Muscle of back (tissue), 11 donors: ENCODE measurements around the gene LPO. TPM values are rescaled to one million over a fixed set of nuclear protein-coding genes. Genes with fewer than 3 reads are reported as not detected.

Source experiments
- DNase-seq, 3 donors: peaks; one replicate each; pipeline versions ENCODE4 v3.0.0 to v3.0.0-alpha.2; 2013
- polyA plus RNA-seq, 10 donors: library from polyadenylated mRNA; unstranded; fragments of 120-200 nt; gene quantifications; one replicate each; pipeline ENCODE4 v1.2.1, GENCODE V29; 2013; ENCODE audit not compliant: insufficient read length in 10 of 10

LPO gene
- polyA plus RNA-seq, 10 donors, result 0.07 to 0.29 (median 0.17) TPM; not detected in 1

- no peak for DNase-seq
These were observed 64.7 kb downstream of the LPO start for GRCh38 chr17:58302919-58303585.

DNA sequence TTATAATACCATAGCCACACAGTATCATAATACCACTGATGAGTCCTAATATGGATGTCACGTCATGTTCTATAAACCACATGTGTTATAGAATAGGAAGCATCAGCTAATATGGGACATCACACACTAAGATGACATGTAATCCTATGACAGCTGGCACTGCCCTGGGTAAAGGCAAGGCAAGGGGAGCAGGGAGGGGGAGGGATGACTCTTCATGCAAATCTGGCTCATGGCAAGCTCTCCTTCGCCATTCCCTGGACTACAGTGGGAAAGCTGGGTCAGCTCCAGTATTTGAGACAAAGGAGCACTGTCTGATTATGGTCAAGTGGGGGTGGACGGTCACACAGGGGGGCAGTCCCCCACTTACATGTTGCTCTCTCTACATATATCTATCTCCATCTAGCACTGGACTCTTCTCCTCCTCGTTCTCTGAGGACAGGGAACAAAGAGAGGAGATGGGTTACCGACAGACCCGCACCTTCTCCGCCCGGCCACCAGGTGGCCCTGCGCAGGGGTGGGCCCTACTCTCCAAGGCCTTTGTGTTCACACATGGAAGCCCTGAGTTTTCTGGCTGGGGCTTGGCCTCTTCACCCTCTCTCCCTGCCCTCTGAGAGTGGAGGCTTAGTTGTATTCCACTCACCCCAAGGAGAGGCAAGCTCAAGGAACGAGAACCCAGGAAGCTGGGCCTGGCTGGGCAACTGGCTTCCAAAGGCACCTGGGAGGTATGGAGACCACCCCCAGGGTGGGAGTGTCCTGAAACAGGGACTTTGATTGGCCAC, 65.8 kb downstream of the LPO start:
- DNase-seq, result no peak

DNA sequence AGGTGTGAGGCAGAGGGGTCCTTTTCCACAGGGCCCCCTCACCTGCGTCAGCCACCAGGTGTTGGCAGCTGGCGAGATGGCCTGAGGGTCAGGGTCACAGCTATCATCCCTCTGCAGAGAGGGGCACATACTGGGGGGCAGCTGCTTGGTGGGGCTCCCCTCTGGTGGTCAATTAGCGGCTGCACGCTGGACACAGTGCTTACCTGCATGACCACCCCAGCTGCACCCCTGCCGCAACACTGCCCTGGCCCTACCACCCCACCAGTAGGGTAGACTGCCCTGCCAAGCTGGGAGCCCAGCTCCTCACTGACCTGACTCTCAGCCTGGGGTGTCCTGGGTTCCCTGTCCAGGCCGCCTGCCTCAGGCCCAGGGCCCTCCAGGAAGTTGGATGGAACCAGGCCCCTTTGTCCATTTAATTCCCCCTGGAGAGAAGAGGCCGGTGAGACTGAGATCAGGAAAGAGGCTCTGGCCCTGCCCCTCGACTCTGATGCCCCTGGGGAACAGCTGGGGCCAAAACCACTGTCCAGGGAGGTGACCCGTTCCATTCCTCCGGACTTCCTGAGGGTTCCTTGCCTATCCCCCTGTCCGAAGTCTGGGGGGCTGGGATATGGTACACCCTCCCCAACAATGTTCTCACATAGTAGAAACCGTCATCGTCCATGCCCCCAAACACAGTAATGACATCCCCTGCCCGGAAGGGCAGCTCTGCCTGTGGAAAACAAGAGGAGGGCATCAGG, 66.5 kb downstream of the LPO start:
- no peak for DNase-seq

- DNase-seq, result no peak
These were observed 67.2 kb downstream of the LPO start for GRCh38 chr17:58305626-58306025.

DNA sequence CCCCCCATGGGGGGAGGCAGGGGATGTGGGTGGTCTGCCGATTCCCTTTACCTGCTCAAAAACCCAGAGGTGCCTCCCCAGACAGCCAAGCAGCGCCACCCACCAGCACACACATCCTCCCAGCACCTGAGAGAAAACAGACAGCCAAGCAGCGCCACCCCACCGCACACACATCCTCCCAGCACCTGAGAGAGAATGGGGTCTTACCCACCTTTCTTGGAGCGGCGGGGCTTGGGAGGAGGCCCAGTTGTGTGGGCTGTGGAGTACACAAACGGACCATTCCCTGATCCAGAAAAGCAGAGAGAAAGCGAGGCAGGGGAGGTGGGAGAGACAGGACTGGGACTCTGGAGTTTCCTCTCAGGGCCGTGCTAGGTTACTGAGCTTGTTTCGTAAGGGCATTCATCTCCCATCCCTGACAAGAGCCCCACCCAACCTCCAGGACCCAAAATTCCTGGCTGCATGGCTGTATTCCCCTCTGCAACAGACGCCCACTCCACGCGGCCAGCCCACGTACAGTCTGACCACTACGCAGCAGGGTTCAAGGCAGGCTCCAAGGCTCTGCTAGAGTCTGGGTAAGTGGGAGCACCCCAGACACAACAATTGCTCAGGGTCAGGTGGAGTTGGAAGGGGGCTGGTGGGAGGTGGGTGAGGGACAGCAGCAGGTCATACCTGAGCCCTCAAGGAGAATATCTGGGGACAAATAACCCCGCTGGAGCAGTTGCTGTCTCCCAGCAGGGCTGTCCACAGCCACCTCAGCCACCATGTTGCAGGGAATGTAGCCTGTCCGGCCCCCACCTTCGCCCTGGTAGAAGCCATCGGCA, 68.0 kb downstream of the LPO start:
- no peak for DNase-seq

GRCh38 chr17:58307468-58308172, 69.2 kb downstream of the LPO start:
- DNase-seq, result no peak

GRCh38 chr17:58308173-58308984, 70.0 kb downstream of the LPO start:
- DNase-seq, result no peak

GRCh38 chr17:58308985-58309917, 70.9 kb downstream of the LPO start:
- no peak for DNase-seq

DNA sequence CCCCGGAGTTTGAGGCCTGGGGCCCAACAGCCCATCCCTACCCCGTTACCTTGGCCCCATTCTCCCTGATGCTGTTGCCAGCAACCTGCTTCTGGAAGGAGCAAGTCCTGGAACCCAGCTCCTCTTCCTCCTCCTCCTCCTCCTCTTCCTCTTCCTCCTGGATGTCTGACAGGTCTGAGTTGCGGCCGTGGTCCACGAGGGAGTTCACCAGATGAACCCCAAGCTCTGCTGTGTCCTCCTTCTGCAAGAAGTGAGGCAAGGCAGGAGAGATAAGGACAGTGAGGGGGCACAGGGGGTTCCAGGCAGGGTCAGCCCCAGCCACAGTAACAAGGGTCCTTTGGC, 71.5 kb downstream of the LPO start:
- DNase-seq, result no peak

DNA sequence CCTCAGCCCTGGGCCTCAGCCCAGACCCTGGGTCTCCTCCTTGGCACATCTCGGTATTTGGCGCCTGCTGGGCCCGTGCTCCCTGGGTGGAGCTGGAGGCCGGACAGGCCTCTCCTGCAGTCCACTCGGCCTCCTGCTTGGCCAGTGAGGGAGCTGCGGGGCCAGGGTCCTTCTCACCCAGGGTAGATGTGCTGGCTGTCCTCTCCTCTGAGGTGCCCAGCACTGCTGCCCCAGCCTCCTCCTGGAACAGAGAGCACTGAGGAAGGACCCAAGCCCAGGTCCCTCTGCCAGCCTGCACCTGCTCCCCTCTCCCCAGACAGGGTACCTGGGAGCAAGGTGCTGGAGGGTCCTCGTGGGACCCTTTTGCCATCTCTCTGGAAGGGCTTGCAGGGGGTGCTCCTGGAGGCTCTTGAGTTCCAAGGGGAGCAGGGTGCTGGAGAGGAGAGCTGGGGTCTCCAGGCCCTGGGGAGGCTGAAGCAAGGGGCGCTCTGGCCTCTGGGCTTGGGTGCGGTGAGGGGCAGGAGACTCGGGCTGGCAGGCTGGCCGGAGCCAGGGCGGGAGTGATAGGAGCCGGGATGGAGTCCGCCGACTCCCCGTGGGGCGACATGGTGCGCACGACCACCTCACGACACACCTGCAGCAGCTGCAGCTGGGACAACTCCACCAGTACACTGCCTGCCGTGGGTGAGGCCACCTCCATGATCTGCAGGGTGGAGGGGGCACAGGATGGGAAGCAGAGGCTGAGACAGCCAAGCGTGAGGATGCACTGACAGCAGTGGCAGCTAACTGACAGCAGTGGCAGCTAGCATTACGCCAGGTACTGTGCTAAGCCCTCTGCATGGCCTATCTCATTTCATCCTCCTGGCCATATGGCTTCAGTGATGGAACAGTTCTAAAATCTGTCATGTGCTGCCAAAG, 72.4 kb downstream of the LPO start:
- DNase-seq, result no peak

DNA sequence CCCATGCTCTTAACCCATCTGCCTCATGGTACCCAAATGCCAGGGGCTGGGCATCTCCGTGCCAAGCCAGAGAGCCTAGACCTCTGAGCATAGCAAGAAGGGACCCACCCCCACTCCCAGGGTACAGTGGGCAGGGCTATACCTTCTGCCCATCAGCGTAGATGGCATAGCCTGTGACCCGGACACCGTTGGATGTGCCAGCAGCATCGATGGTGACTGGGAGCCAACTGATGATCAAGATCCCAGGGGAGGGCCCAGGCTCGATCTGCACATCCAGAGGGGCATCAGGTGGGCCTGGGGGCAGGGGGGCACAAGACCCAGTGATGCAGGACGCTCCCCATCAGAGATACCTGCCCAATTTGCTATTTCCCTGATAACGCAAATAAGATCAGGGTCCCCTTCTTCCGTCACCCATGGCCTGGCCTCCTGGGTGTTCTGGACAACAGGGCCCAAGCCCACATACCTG, 73.1 kb downstream of the LPO start:
- no peak for DNase-seq

- DNase-seq, result no peak
These were observed 73.7 kb downstream of the LPO start for GRCh38 chr17:58312021-58312630.

DNA sequence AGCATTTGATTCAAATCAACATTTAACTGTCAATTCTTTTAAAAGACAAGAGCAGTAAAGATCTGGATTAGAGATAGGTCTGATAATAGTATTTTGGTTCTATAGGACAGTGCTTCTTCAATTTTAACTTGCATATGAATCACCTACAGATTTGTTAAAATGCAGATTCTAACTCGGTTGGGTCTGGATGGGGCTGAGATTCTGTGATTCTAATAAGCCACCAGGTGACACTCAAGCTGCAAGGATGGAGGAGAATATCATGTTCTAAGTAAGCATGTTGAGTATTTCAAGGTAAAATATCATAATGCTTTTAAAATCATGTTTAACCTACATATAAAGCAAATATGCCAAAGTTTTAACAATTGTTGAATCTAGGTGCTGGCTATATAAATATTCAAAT, 74.4 kb downstream of the LPO start:
- DNase-seq, result no peak

GRCh38 chr17:58313815-58314705, 75.7 kb downstream of the LPO start:
- no peak for DNase-seq

DNA sequence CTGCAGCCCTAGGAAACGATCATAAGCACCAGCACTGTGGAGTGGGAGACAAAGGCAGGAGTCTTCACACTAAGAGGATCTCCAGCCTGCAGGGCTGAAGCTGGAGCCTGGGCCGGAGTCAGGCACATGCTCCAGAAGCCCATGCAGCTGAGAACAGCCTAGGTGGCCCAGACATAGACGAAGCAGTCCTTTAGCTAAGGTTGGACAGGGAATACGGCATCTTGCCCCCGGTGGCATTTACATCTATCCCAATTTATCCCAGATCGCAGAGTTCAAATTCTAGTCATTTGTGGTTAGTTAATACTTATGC, 76.3 kb downstream of the LPO start:
- DNase-seq, result no peak

GRCh38 chr17:58315281-58315711, 76.9 kb downstream of the LPO start:
- no peak for DNase-seq

DNA sequence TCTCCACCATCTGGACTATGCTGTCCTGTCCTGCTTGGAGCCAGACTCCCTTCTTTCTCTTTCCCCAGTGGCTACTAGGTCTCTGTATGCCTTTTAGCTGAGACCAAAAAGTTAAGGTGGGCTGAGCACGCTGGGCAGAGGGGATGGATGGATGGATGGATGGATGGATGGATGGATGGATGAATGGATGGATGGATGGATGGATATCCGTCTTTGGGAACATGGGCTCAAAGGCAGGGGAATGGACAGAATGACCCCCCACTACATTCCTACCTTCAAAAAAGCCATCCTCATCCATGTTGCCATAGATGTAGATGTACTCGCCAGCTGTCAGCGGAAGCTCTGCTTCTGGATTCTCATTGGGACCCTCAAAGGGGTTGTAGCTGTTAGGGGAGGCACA, 77.4 kb downstream of the LPO start:
- DNase-seq, result no peak
